Uterus (tissue), 2 donors: ENCODE measurements around the gene ZFPL1.

ENCODE experiments used
- CTCF ChIP-seq, 4 experiments: fragments of 200-600 bp in 2 of 4; fragments of 450-650 bp in 2 of 4; sonication (generic) in 2 of 4; IDR thresholded peaks; one replicate each; pipeline ENCODE4 v1.5.1; 2016 to 2019; ENCODE audit warnings: antibody characterized with exemption in 4 of 4, mild to moderate bottlenecking in 2 of 4, moderate library complexity in 1 of 4
- POLR2A ChIP-seq, 2 donors: fragments of 450-650 bp; IDR thresholded peaks; one replicate each; pipeline ENCODE4 v1.6.1; 2016; ENCODE audit warnings: antibody characterized with exemption in 2 of 2, mild to moderate bottlenecking in 1 of 2, moderate library complexity in 1 of 2

- no peak for TF ChIP-seq CTCF (IDR thresholded peaks at IDR 0.05)
- TF ChIP-seq POLR2A (IDR thresholded peaks at IDR 0.05) = no peak
Observed at GRCh38 chr11:65059523-65059922, 24.5 kb upstream of the ZFPL1 start.
